Activated naive CD4-positive, alpha-beta T cell treated with anti-CD3 and anti-CD28 coated beads for 36 hours (primary cell): ENCODE data around the gene SUPT3H. TPM values are rescaled to one million over a fixed set of nuclear protein-coding genes. Genes with fewer than 3 reads are reported as not detected.
"Not testable (repeated sequence)": the region's sequence is repeated elsewhere in the genome, so short reads cannot be mapped to it uniquely, and the experiment has no call there.

Experiments used
- CTCF ChIA-PET: fragments of 350-600 bp; sonication (Branson Sonifier 250); formaldehyde crosslinking; loops from one replicate; lab custom pipeline; 2021; ENCODE audit warnings: antibody characterized with exemption; lab: Charles Lee
- DNase-seq: peaks from one replicate; pipeline ENCODE4 v3.0.0-alpha.2; 2020
- H3K27ac Mint-ChIP-seq: one replicate; pipeline ENCODE4 v1.8.0; 2021; ENCODE audit warnings: mild to moderate bottlenecking, mixed read lengths
- H3K27me3 Mint-ChIP-seq: one replicate; pipeline ENCODE4 v1.8.0; 2021; ENCODE audit warnings: low read depth, mixed read lengths
- H3K36me3 Mint-ChIP-seq: one replicate; pipeline ENCODE4 v1.8.0; 2021; ENCODE audit warnings: low read depth, mixed read lengths
- H3K4me1 Mint-ChIP-seq: one replicate; pipeline ENCODE4 v1.8.0; 2021; ENCODE audit warnings: low read depth, mixed read lengths
- H3K4me3 Mint-ChIP-seq: one replicate; pipeline ENCODE4 v1.8.0; 2021; ENCODE audit warnings: mild to moderate bottlenecking, moderate library complexity, mixed read lengths
- H3K9me3 Mint-ChIP-seq: one replicate; pipeline ENCODE4 v1.8.0; 2021; ENCODE audit warnings: mixed read lengths
- intact Hi-C: fragments of 100-400 bp; cut with micrococcal nuclease; formaldehyde crosslinking; loops from one replicate; pipeline ENCODE4 v1.15.1; 2023
- total RNA-seq, 2 experiments: library from RNA; stranded (reverse); gene quantifications; one replicate each; pipeline ENCODE4 v1.2.3, GENCODE V29; 2021

SUPT3H gene
- total RNA-seq, 2 experiments from 2014 or later = 15.7 to 17.9 TPM

DNA sequence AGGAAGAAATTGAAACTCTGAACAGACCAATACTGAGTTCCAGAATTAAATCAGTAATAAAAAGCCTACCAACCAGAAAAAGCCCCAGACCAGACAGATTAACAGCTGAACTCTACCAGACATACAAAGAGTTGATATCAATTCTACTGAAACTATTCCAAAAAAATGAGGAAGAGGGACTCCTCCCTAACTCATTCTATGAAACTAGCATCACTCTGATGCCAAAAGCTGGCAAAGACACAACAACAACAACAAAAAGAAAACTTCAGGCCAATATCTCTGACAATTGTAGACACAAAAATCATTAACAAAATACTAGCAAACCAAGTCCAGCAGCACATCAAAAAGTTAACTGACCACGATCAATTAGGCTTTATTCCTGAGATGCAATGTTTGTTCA lies 295.6 kb downstream of the SUPT3H start:
- H3K9me3 Mint-ChIP-seq = peaks cover 29% of the 10 kb centered on the region
- CTCF ChIA-PET = no interaction called here
- H3K27ac Mint-ChIP-seq = no peak overlapping the region
- intact Hi-C loops = no loop called here
- peaks cover 18% of the 10 kb centered on the region for H3K36me3 Mint-ChIP-seq
- H3K27me3 Mint-ChIP-seq = no peaks in the 10 kb centered on the region
- no peak for DNase-seq
- peaks cover 15% of the 10 kb centered on the region for H3K4me1 Mint-ChIP-seq
- H3K4me3 Mint-ChIP-seq = no peak overlapping the region

DNA sequence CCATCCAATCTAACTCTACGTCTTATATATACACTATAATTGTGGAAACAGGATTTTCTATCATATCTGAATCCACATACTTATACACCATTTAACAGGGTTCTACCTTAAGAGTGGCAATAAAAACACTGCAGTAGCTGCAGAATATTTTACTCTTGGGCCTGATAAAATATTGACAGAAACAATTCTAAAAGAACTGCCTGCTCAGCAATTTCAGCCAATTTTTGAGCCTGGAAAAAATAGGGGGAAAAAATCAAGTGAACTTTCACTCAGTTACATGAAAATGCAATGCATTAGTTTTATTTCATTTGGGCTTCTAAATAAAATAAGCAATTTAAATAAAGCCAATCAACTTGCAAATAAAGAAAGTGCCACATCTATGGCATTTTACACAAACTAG lies 296.1 kb downstream of the SUPT3H start:
- Mint-ChIP-seq H3K27me3 (no peaks in the 10 kb centered on the region), H3K9me3 (peaks cover 31% of the 10 kb centered on the region), H3K4me1 (peaks cover 15% of the 10 kb centered on the region), H3K4me3 (no peak overlapping the region), H3K27ac (no peak overlapping the region), H3K36me3 (peaks cover 18% of the 10 kb centered on the region)
- no peak for DNase-seq
- CTCF ChIA-PET = no interaction called here
- intact Hi-C loops = no loop called here

- Mint-ChIP-seq H3K27me3 (no peaks in the 10 kb centered on the region), H3K4me3 (no peak overlapping the region)
Observed at GRCh38 chr6:45078432-45078831, 299.3 kb downstream of the SUPT3H start.

GRCh38 chr6:45076217-45076930 lies 301.4 kb downstream of the SUPT3H start:
- no peak for DNase-seq
- Mint-ChIP-seq H3K9me3 (peaks cover 24% of the 10 kb centered on the region), H3K27me3 (no peaks in the 10 kb centered on the region), H3K27ac (no peak overlapping the region), H3K4me1 (peaks cover 26% of the 10 kb centered on the region), H3K4me3 (no peak overlapping the region), H3K36me3 (peaks cover 18% of the 10 kb centered on the region)
- CTCF ChIA-PET = no interaction called here
- intact Hi-C loops = no loop called here

More at GRCh38 chr6:45078432-45078831, 299.3 kb downstream of the SUPT3H start:
- DNase-seq = no peak
- no peak overlapping the region for H3K27ac Mint-ChIP-seq
- peaks cover 24% of the 10 kb centered on the region for H3K9me3 Mint-ChIP-seq
- peaks cover 10% of the 10 kb centered on the region for H3K4me1 Mint-ChIP-seq
- peaks cover 18% of the 10 kb centered on the region for H3K36me3 Mint-ChIP-seq
- CTCF ChIA-PET = no interaction called here
- intact Hi-C loops = no loop called here

DNA sequence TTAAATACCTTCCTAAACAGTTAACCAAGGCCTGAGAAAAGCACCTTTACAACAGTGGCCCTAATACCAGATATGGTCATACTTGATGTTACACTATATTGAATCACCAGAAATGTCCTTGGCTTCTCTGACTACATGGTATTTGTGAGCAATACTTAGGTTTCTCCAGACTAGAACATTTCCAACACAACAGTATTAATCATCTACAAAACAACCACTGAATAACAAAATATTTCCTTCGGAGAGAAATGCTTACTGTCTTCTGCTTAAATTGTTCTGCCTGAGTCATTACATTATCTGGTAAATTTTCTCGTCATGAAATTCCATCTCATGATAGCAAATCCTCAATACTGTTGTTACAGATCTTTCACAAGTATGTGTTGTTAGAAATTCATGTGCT lies 302.5 kb downstream of the SUPT3H start:
- Mint-ChIP-seq H3K4me3 (no peak overlapping the region), H3K4me1 (peaks cover 28% of the 10 kb centered on the region), H3K9me3 (peaks cover 24% of the 10 kb centered on the region), H3K36me3 (peaks cover 16% of the 10 kb centered on the region), H3K27me3 (no peaks in the 10 kb centered on the region), H3K27ac (no peak overlapping the region)
- intact Hi-C loops = no loop called here
- CTCF ChIA-PET = no interaction called here
- DNase-seq = no peak

DNA sequence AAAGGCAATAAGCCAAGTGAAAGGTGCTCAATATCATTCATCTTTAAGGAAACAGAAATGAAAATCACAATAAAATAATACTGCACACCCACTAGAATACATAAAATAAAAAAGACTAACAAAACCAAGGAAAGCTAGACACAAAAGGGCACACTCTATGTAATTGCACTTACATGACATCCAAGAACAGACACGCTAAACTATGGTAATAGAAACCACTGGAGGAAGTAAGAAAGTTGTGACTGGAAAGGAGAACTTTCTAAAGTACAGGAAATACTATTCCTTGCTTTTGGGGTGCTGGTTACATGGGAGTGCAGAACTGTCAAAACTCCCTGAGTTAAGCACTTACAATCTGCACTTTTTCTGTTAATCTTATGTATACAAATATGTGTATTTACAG lies 303.3 kb downstream of the SUPT3H start:
- DNase-seq = no peak
- H3K27ac Mint-ChIP-seq = no peak overlapping the region
- H3K4me1 Mint-ChIP-seq = peaks cover 28% of the 10 kb centered on the region
- no peaks in the 10 kb centered on the region for H3K27me3 Mint-ChIP-seq
- no peak overlapping the region for H3K4me3 Mint-ChIP-seq
- CTCF ChIA-PET = no interaction called here
- H3K9me3 Mint-ChIP-seq = peaks cover 19% of the 10 kb centered on the region
- intact Hi-C loops = no loop called here
- H3K36me3 Mint-ChIP-seq = peaks cover 12% of the 10 kb centered on the region

DNA sequence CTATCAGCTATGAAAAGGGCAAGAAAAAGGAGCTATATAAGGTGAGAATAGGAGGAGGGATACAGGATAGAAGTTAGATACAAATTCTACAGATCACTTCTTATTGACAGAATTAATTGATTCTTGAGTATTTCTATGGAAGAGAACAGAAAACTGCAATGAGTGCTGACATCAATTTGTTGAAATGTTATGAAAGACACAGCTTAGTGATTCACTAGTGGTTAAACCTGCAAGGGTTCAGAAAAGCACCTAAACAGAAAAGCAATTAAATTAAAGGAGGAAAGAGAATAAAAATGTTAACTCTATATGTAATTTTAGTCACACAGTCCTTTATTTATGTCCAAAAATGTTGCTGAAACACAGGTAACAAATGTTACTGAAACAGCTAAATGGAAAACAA lies 304.0 kb downstream of the SUPT3H start:
- H3K36me3 Mint-ChIP-seq = peaks cover 9% of the 10 kb centered on the region

DNA sequence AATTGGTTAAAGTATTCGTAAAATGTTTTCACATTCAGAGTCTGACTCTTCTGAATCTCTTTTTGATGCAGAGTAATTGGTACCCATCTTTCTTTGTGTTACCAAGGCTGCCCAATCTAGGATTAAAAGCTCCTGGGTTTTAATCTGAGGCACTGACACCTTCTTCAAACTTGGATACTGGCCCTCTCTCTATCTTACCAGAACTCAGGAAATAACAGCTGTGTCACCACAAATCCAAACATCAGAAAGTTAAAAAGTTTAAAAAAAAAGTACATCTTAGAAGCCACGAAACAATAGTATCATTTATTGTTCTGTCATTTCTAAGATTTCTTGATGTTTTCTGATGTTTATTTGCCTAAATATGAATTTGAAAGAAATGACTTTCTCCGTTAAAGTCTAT lies 305.1 kb downstream of the SUPT3H start:
- H3K27me3 Mint-ChIP-seq = no peaks in the 10 kb centered on the region

More for the DNA sequence above, 304.0 kb downstream of the SUPT3H start:
- CTCF ChIA-PET = no interaction called here
- Mint-ChIP-seq H3K4me1 (peaks cover 28% of the 10 kb centered on the region), H3K27me3 (no peaks in the 10 kb centered on the region), H3K27ac (no peak overlapping the region), H3K4me3 (no peak overlapping the region), H3K9me3 (peaks cover 13% of the 10 kb centered on the region)
- intact Hi-C loops = no loop called here
- DNase-seq = no peak

DNA sequence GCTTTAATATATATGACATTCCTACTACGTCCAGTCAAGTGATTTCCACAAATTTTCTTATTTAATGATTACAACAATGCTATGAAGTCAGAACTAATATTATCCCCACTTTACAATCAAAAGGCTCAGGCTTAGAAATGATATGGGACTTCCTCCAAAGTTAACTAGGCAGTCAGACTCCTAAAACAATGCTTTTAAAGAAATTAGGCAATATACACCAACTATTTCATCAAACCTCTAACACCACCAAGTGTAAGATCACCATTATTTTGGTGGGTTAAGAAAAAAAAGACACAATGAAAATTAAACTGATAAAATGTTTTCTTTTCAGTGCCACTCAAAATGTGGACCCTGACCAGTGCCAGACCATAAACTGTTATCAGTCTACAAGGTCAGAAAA lies 305.7 kb downstream of the SUPT3H start:
- intact Hi-C loops = no loop called here
- Mint-ChIP-seq H3K4me3 (no peak overlapping the region), H3K27me3 (no peaks in the 10 kb centered on the region), H3K9me3 (peaks cover 3% of the 10 kb centered on the region), H3K4me1 (peaks cover 28% of the 10 kb centered on the region), H3K27ac (no peak overlapping the region), H3K36me3 (no peaks in the 10 kb centered on the region)
- CTCF ChIA-PET = no interaction called here
- no peak for DNase-seq

More for the DNA sequence above, 305.1 kb downstream of the SUPT3H start:
- H3K36me3 Mint-ChIP-seq = no peaks in the 10 kb centered on the region
- H3K27ac Mint-ChIP-seq = no peak overlapping the region
- CTCF ChIA-PET = interaction anchor here (0.5 kb wide), 1 partner anchor 419 kb away, joined by 4 read pairs; no protein-coding TSS in a partner anchor
- intact Hi-C loops = no loop called here
- H3K9me3 Mint-ChIP-seq = peaks cover 4% of the 10 kb centered on the region
- H3K4me3 Mint-ChIP-seq = no peak overlapping the region
- peaks cover 28% of the 10 kb centered on the region for H3K4me1 Mint-ChIP-seq
- DNase-seq = no peak

GRCh38 chr6:45069091-45069490 lies 308.6 kb downstream of the SUPT3H start:
- no peak overlapping the region for H3K4me3 Mint-ChIP-seq
- no peak overlapping the region for H3K27ac Mint-ChIP-seq
- intact Hi-C loops = no loop called here
- H3K9me3 Mint-ChIP-seq = peaks cover 1% of the 10 kb centered on the region
- H3K4me1 Mint-ChIP-seq = peaks cover 21% of the 10 kb centered on the region
- CTCF ChIA-PET = no interaction called here
- DNase-seq = no peak
- no peaks in the 10 kb centered on the region for H3K27me3 Mint-ChIP-seq
- H3K36me3 Mint-ChIP-seq = no peaks in the 10 kb centered on the region

GRCh38 chr6:45067446-45067845 lies 310.3 kb downstream of the SUPT3H start:
- H3K27ac Mint-ChIP-seq, intact Hi-C loops, H3K4me3 Mint-ChIP-seq, H3K27me3 Mint-ChIP-seq, CTCF ChIA-PET, H3K36me3 Mint-ChIP-seq, DNase-seq, H3K9me3 Mint-ChIP-seq: not testable (repeated sequence)
- peaks cover 11% of the 10 kb centered on the region for H3K4me1 Mint-ChIP-seq

GRCh38 chr6:45062659-45063058 lies 315.1 kb downstream of the SUPT3H start:
- H3K36me3 Mint-ChIP-seq, H3K9me3 Mint-ChIP-seq, H3K4me1 Mint-ChIP-seq, H3K4me3 Mint-ChIP-seq, CTCF ChIA-PET, DNase-seq, H3K27ac Mint-ChIP-seq, intact Hi-C loops, H3K27me3 Mint-ChIP-seq: not testable (repeated sequence)

DNA sequence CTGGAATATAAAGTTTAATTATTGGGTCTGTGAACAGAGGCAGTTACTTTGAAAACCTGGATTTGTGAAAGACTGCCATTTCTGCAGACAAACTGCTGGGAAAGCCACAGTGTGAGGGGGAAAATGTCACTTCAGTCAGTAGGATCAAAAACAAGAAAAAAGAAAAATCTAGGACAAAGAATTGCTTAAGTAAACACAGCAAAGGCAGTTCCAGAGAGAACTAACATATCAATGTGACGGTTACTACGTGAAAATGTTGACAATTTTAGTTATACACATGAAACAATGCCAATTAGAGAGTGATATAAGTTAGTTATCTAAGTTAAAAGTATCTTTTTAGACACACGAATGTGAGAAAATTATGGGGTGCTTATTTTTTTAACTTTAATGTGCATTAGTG lies 320.0 kb downstream of the SUPT3H start:
- Mint-ChIP-seq H3K4me3 (no peak overlapping the region), H3K36me3 (no peaks in the 10 kb centered on the region), H3K9me3 (peaks cover 9% of the 10 kb centered on the region), H3K27me3 (no peaks in the 10 kb centered on the region), H3K27ac (no peak overlapping the region), H3K4me1 (peaks cover 21% of the 10 kb centered on the region)
- CTCF ChIA-PET = no interaction called here
- DNase-seq = no peak
- intact Hi-C loops = no loop called here
